Activated T-helper 2 cell treated with anti-CD3 and anti-CD28 coated beads, Interferon-gamma antibody, Interleukin-2, Interleukin-4, amounts not matched to agents 10 μg/mL and 5 μg/mL and 100 μg/mL, durations not matched to agents 14 hours and 24 hours and 36 hours (primary cell): Measurements from ENCODE around the gene ZSCAN32. TPM values are rescaled to one million over a fixed set of nuclear protein-coding genes. Genes with fewer than 3 reads are reported as not detected.

Experiments
- DNase-seq: peaks from one replicate; pipeline ENCODE4 v3.0.0; 2021; ENCODE audit warnings: low spot score
- H3K27ac Mint-ChIP-seq: one replicate; pipeline ENCODE4 v1.8.0; 2021; ENCODE audit warnings: mixed read lengths
- H3K27me3 Mint-ChIP-seq: one replicate; pipeline ENCODE4 v1.8.0; 2021; ENCODE audit warnings: low read depth, mixed read lengths
- H3K36me3 Mint-ChIP-seq: one replicate; pipeline ENCODE4 v1.8.0; 2021; ENCODE audit warnings: low read depth, mixed read lengths
- H3K4me1 Mint-ChIP-seq: one replicate; pipeline ENCODE4 v1.8.0; 2021; ENCODE audit warnings: low read depth, mixed read lengths
- H3K4me3 Mint-ChIP-seq: one replicate; pipeline ENCODE4 v1.8.0; 2021; ENCODE audit warnings: low read depth, mild to moderate bottlenecking, moderate library complexity, mixed read lengths
- H3K9me3 Mint-ChIP-seq: one replicate; pipeline ENCODE4 v1.8.0; 2021; ENCODE audit warnings: mixed read lengths
- intact Hi-C: fragments of 100-400 bp; cut with micrococcal nuclease; formaldehyde crosslinking; loops from one replicate; pipeline ENCODE4 v1.15.1; 2023
- total RNA-seq: library from RNA; stranded (reverse); gene quantifications from 2 replicates; pipeline ENCODE4 v1.2.3, GENCODE V29; 2022

Gene ZSCAN32
- total RNA-seq: 13.2 and 16.1 TPM in 2 replicates

- H3K4me1 Mint-ChIP-seq: peaks cover 18% of the 10 kb centered on the region
- peaks cover 80% of the 10 kb centered on the region for H3K36me3 Mint-ChIP-seq
- H3K27me3 Mint-ChIP-seq: no peaks in the 10 kb centered on the region
- peaks cover 70% of the 10 kb centered on the region for H3K9me3 Mint-ChIP-seq
- H3K4me3 Mint-ChIP-seq: peak within 1 kb of the TSS; percentile 91
- peak; percentile 99 for DNase-seq
- intact Hi-C loops: loop anchor here (1.0 to 2.0 kb wide), 7 partner anchors 42 to 166 kb away; partner anchors contain the start of genes CLUAP1, NAA60, TIGD7 and ZNF200
- H3K27ac Mint-ChIP-seq: peak within 1 kb of the TSS; percentile 76
Measured at GRCh38 chr16:3400779-3401688, at the start of gene ZSCAN32, which contains the start of gene ZNF174. TSS of gene ZSCAN32 (minus strand) at chr16:3401004. CDS start at chr16:3397557, 3,447 bp downstream. TSS of gene ZNF174 (plus strand) at chr16:3401215. CDS start at chr16:3402005, 790 bp downstream.

- Mint-ChIP-seq H3K4me3 (peak overlapping the region; percentile 97), H3K27me3 (no peaks in the 10 kb centered on the region), H3K36me3 (peaks cover 76% of the 10 kb centered on the region), H3K27ac (peak overlapping the region; percentile 97), H3K4me1 (peaks cover 14% of the 10 kb centered on the region), H3K9me3 (peaks cover 38% of the 10 kb centered on the region)
- intact Hi-C loops: no loop called here
- no peak for DNase-seq
Measured at GRCh38 chr16:3444032-3444388, 43.2 kb upstream of the ZSCAN32 start.

GRCh38 chr16:3443108-3444031 is 42.6 kb upstream of the ZSCAN32 start, which contains the start of the genes NAA60 and ZNF597:
TSS of gene NAA60 (plus strand) at chr16:3443680. CDS start at chr16:3476228, 32,548 bp downstream.
TSS of gene ZNF597 (minus strand) at chr16:3443504. CDS start at chr16:3443153, 351 bp downstream.
- Mint-ChIP-seq H3K4me1 (peaks cover 14% of the 10 kb centered on the region), H3K27me3 (no peaks in the 10 kb centered on the region), H3K27ac (peak within 1 kb of the TSS; percentile 97), H3K9me3 (peaks cover 37% of the 10 kb centered on the region), H3K4me3 (peak within 1 kb of the TSS; percentile 97), H3K36me3 (peaks cover 75% of the 10 kb centered on the region)
- intact Hi-C loops: loop anchor here (1.0 kb wide), 1 partner anchor 42 kb away; the partner anchor contains the start of genes ZNF174 and ZSCAN32
- peak; percentile 79 for DNase-seq

GRCh38 chr16:3439637-3440036 is 38.8 kb upstream of the ZSCAN32 start:
- Mint-ChIP-seq H3K4me3 (no peak overlapping the region), H3K27me3 (no peaks in the 10 kb centered on the region), H3K4me1 (peaks cover 10% of the 10 kb centered on the region), H3K36me3 (peaks cover 68% of the 10 kb centered on the region), H3K27ac (no peak overlapping the region), H3K9me3 (peaks cover 30% of the 10 kb centered on the region)
- intact Hi-C loops: no loop called here
- DNase-seq: no peak

- no peak for DNase-seq
Measured at GRCh38 chr16:3434373-3434772, 33.6 kb upstream of the ZSCAN32 start.

GRCh38 chr16:3431779-3432219 is 31.0 kb upstream of the ZSCAN32 start:
- Mint-ChIP-seq H3K27me3 (no peaks in the 10 kb centered on the region), H3K4me1 (peaks cover 13% of the 10 kb centered on the region), H3K27ac (no peak overlapping the region), H3K36me3 (peaks cover 47% of the 10 kb centered on the region), H3K9me3 (peaks cover 28% of the 10 kb centered on the region), H3K4me3 (no peak overlapping the region)
- peak; percentile 20 for DNase-seq
- intact Hi-C loops: no loop called here

More at GRCh38 chr16:3434373-3434772, 33.6 kb upstream of the ZSCAN32 start:
- Mint-ChIP-seq H3K27ac (no peak overlapping the region), H3K4me1 (peaks cover 13% of the 10 kb centered on the region), H3K4me3 (no peak overlapping the region), H3K27me3 (no peaks in the 10 kb centered on the region), H3K9me3 (peaks cover 31% of the 10 kb centered on the region), H3K36me3 (peaks cover 70% of the 10 kb centered on the region)
- intact Hi-C loops: no loop called here

GRCh38 chr16:3413730-3414379 is 13.1 kb upstream of the ZSCAN32 start:
- Mint-ChIP-seq H3K9me3 (peaks cover 67% of the 10 kb centered on the region), H3K4me1 (no peaks in the 10 kb centered on the region), H3K27me3 (no peaks in the 10 kb centered on the region), H3K4me3 (no peak overlapping the region), H3K27ac (no peak overlapping the region), H3K36me3 (peaks cover 22% of the 10 kb centered on the region)
- intact Hi-C loops: no loop called here
- no peak for DNase-seq

GRCh38 chr16:3408561-3409197 is 7.9 kb upstream of the ZSCAN32 start:
- Mint-ChIP-seq H3K36me3 (peaks cover 71% of the 10 kb centered on the region), H3K9me3 (peaks cover 85% of the 10 kb centered on the region), H3K4me3 (no peak overlapping the region), H3K27me3 (no peaks in the 10 kb centered on the region), H3K4me1 (peaks cover under 1% of the 10 kb centered on the region), H3K27ac (no peak overlapping the region)
- intact Hi-C loops: no loop called here
- no peak for DNase-seq

GRCh38 chr16:3401719-3402397 is 1.1 kb upstream of the ZSCAN32 start:
- Mint-ChIP-seq H3K27me3 (no peaks in the 10 kb centered on the region), H3K36me3 (peaks cover 80% of the 10 kb centered on the region), H3K4me3 (peak overlapping the region; percentile 91), H3K9me3 (peaks cover 70% of the 10 kb centered on the region), H3K27ac (peak overlapping the region; percentile 76), H3K4me1 (peaks cover 18% of the 10 kb centered on the region)
- no peak for DNase-seq
- intact Hi-C loops: loop anchor here (1.0 to 2.0 kb wide), 7 partner anchors 41 to 167 kb away; partner anchors contain the start of genes CLUAP1, NAA60, TIGD7 and ZNF200

- H3K4me1 Mint-ChIP-seq: peaks cover 18% of the 10 kb centered on the region
- no peaks in the 10 kb centered on the region for H3K27me3 Mint-ChIP-seq
- H3K9me3 Mint-ChIP-seq: peaks cover 67% of the 10 kb centered on the region
- intact Hi-C loops: loop anchor here (2.0 kb wide), 2 partner anchors 100 to 166 kb away; partner anchors contain the start of genes CLUAP1 and ZNF200
- H3K36me3 Mint-ChIP-seq: peaks cover 80% of the 10 kb centered on the region
- H3K27ac Mint-ChIP-seq: peak overlapping the region; percentile 54
- no peak for DNase-seq
- peak overlapping the region; percentile 91 for H3K4me3 Mint-ChIP-seq
Measured at GRCh38 chr16:3400446-3400778, 392 bp downstream of the ZSCAN32 start.

- Mint-ChIP-seq H3K9me3 (peaks cover 70% of the 10 kb centered on the region), H3K27me3 (no peaks in the 10 kb centered on the region), H3K4me1 (peaks cover 2% of the 10 kb centered on the region), H3K36me3 (peaks cover 94% of the 10 kb centered on the region), H3K4me3 (no peak overlapping the region), H3K27ac (no peak overlapping the region)
- no peak for DNase-seq
- intact Hi-C loops: no loop called here
Measured at GRCh38 chr16:3389663-3390338, 11.0 kb downstream of the ZSCAN32 start.
